GM13977 (cell line): Measurements from ENCODE around the gene SV2B.
A peak's percentile ranks its signal among the peaks of the same experiment; 100 is the strongest.

Experiments used
- DNase-seq: peaks from one replicate; pipeline ENCODE4 v3.0.0; 2012; ENCODE audit warnings: low spot score
- CTCF ChIP-seq: IDR thresholded peaks from 2 replicates; pipeline ENCODE4 v1.5.1; 2012; ENCODE audit warnings: mild to moderate bottlenecking, control low read depth; ENCODE audit not compliant: insufficient read depth; ENCODE audit errors: extremely low read depth, missing control alignments
- in situ Hi-C: fragments of 300-500 bp; cut with MboI; formaldehyde crosslinking; loops from one replicate; pipeline ENCODE4 v1.12.0; 2022; ENCODE audit warnings: low sequenced_read_pairs, low pct_unique_long_range_greater_than_20kb, mixed read lengths, inconsistent platforms; ENCODE audit not compliant: unreplicated experiment

SV2B gene

DNA sequence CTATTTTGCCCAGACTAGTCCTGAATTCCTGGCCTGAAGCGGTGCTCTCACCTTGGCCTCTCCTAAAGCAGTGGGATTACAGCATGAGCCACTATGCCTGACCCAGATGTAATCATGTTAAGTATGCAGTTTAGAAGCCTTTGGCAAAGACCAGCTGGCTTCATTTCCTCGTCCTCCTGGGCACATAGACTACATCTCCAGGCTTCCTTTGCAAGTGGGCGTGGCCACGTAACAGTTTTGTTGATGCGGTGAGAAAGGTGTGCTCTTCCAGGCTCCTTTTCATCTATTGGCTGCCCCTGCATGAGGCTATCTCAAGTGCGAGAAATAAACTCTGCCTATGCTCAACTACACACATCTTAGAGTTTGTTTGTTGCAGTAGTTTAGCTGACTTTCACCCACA is 13.0 kb downstream of the SV2B start:
- DNase-seq = no peak
- in situ Hi-C loops = no loop called here
- TF ChIP-seq CTCF = no peak

- DNase-seq = no peak
- in situ Hi-C loops = no loop called here
- no peak for TF ChIP-seq CTCF
These were observed 14.2 kb downstream of the SV2B start for GRCh38 chr15:91114301-91114700.

- DNase-seq = peak; percentile 79
- in situ Hi-C loops = no loop called here
These were observed 16.3 kb downstream of the SV2B start for GRCh38 chr15:91116113-91117067.

GRCh38 chr15:91117375-91117774 is 17.3 kb downstream of the SV2B start:
- no peak for TF ChIP-seq CTCF
- no peak for DNase-seq
- in situ Hi-C loops = no loop called here

More at GRCh38 chr15:91116113-91117067, 16.3 kb downstream of the SV2B start:
- TF ChIP-seq CTCF = no peak

GRCh38 chr15:91118817-91119590 is 18.9 kb downstream of the SV2B start:
- no peak for TF ChIP-seq CTCF
- no peak for DNase-seq
- in situ Hi-C loops = no loop called here

- in situ Hi-C loops = no loop called here
- DNase-seq = no peak
- TF ChIP-seq CTCF = no peak
These were observed 22.2 kb downstream of the SV2B start for GRCh38 chr15:91122296-91122695.
